ENCODE data around the gene PXMP4.
A peak's percentile ranks its signal among the peaks of the same experiment; 100 is the strongest.

GRCh38 chr20:33663161-33664084 is 56.7 kb downstream of the PXMP4 start:
- TF ChIP-seq POLR2A (IDR thresholded peaks at IDR 0.05) (peak; percentile 34 to 57), CTCF (IDR thresholded peaks at IDR 0.05) (no peak)

All from sigmoid colon (tissue), 3 donors.